RPMI8226 (cell line): ENCODE data around the gene RELN.
A peak's percentile ranks its signal among the peaks of the same experiment; 100 is the strongest.

Experiments
- DNase-seq: peaks from one replicate; pipeline ENCODE4 v3.0.0-alpha.2; 2015

Gene RELN

DNA sequence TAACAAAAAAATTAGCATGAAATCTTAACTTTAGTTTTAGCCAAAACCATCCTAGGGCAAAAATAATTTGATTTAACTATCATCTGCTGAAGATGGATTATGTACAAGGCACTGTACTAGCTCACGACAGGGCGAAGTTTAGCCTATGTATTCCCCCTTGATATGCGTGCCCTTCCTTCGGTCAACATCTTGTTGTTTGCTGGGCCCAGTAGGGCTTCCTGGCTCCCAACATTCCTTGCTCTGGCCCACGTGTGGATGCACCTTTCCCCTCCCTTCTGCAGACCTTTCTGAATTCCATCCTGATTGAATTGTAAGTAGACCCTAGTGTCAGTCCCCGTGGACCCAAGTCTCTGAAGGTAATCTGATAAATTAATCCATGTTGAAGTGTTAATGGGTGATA, 212.0 kb downstream of the RELN start:
- no peak for DNase-seq

DNA sequence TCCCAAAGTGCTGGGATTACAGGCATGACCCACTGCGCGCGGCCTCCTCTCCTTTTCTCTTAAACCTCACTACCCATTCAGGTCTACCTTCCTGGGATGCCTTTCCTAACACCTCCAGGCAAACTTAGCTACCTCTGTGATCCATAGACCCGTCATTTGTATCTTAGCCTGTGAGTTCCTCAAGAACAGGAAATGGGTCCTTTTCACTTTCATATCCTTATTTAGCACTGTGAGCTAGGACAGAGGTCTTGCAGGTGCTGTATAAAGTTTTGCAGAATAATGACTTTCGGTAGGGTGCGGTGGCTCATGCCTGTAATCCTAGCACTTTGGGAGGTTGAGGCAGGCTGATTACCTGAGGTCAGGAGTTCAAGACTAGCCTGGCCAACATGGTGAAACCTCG, 215.7 kb downstream of the RELN start:
- peak; percentile 91 for DNase-seq

DNA sequence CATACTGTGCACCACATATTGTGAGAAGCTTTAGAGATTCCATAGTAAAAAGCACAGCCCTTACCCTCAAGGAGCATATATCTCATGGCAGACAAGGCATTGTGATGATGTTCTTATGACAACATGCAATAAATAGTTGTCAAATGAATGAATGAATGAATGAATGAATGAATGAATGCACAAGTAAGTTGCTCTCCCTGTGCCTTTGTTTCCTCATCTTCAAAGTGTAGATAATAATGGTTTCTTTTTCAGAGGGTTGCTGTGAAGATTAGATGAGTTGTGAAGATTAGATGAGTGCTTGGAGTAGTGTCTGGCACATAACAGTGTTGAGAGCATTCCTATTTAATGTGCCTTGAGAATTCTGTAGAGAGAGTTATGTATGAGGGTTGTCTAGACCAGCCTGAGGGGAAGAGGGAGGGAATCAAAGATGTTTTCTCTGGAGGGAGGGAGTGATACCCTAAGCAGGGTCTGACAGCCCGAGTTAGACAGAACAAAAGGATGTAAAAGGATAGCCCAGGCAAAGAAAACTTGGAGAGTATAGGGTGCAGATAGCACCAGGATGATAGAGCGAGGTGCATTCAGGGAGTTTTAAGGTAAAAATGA, 217.2 kb downstream of the RELN start:
- no peak for DNase-seq

DNA sequence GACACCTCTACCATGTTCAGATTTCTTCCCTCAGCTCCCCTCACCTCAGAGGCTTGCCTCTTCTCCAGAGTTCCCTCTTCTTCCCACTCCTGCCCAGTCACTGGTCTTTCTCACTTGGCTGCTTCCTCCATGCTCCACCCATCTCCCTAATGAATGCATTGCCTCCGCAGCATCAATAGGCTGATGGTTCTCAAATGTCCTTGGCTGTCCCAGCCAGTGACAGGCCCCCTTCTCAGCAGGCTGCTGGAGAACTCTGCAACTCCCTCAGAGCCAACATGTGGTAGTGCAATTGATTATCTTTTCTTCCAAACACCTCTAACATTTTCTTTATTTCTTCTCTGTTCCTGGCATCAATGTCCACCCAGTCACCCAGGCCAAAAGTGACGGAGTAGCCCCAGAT, 218.2 kb downstream of the RELN start:
- DNase-seq, result no peak

DNA sequence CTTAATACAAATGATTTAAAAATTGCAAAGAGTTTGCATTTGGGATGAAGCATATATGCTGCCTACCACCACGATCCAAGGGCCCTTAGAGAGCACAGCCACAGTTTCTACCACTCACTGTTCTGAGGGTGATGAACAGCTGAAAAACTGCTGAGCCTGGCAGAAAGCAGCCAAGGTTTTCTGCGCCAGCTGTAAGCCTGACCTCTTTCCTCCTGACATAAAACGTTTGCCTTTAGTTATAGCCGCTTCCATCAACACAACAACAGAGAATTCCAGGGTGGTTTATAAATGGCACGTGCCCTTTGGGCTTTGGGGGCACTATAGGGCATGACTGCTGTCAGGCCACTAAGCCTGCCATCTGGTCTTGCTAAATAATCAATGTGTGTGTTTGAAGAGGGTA, 222.8 kb downstream of the RELN start:
- peak; percentile 84 for DNase-seq

DNA sequence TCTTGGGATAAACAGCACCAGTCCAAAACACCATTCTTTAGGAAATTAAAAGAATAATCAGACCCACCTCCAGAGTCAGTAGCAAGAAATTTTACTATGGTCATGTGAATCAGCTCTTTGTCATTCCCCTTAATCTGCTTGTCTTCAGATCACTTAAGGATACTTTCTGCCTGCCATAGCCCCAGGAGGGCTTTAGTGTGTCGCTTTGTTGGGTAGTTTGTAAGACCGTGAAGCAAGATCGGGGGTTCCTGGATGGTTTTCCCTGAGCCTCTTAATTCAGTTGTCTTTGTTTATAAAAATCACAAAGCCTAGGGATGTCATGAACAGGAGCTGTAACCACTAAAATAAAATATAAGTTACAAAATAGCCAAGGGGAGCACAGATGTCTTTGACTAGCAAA, 223.6 kb downstream of the RELN start:
- no peak for DNase-seq

DNA sequence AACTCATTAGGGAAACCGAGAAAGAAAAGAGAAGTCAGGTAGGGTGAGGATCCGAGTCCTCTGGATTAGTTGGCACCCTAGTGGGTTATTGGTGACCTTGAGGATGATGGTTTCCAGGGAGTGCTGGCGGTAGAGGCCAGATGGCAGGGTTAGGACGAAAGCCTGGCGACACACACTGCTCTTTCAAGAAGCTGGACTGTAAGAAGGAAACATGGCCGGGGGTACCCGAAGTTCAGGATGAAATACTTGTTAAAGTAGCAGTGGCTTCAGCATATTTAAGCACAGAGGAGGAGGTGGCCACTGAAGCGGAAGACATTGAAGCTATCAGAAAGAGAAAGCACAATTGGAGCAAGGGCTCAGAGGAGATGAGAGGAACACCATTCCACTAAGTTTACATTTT, 224.6 kb downstream of the RELN start:
- no peak for DNase-seq

DNA sequence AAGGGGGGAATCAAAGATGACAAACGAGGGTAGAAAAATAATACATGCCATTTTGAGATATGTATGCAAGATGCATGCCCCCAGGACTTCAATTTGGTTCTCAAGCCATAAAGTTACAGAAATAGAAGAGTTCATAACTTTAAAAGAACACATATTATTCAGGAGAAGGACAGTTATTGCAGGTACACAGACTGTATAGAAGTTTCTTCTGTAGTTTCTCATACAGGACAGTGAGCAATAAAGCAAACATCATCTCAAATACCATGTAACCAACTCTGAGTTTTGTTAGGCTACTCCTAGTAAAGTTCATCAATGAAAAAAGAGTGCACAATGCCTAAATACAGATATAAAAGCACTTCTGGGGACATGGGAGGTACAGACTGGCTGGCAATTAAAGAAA, 226.6 kb downstream of the RELN start:
- DNase-seq, result no peak

DNA sequence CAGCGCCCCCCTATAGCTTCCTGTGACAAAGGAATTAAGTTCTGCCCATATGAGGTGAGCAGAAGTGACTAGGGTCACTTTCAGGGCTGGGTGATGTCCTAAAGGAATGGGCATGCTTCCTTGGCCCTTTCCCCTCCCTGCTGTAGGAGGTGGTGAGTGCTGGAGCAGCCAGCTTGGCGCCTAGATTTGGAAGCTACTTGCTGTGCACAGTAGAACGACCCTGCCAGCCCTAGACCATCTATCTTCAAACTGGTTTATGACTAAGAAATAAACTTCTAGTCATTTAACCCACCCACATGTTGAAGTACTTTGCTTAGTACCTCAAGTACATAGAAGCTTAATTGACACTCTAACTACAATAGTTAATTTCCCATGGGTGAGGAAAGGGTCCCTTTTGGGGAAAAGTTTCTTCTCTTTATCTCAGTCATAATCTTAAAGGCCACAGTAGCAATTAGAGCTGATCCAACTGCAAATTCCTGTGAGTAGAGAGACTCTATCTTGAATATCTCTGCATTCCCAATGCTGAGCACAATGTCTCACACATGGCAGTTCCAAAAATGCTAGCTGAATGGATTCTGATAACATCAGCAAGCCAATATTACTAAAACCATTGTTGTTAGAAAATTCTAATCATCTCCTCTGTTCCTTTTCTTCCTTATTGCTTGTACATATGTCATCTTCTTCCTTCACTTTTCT, 227.2 kb downstream of the RELN start:
- no peak for DNase-seq

DNA sequence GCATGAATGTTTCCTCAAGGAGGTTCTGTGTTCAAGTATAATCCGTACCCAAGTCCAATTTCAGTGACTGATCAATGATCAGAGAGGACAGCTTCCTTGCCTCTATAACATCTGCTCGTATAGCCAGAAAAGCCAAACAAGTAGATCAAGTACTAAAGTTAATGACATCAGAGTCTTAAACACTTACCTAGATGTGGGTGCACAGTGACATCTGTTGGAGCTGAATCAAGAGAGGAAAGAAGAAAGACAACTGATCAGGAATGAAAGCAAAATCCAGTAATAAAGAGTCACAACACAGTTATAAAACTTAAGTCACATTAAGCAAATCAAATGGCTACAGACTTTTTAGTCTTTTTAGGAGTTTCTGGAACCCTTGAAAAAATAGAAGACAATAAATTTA, 236.5 kb downstream of the RELN start:
- no peak for DNase-seq

DNA sequence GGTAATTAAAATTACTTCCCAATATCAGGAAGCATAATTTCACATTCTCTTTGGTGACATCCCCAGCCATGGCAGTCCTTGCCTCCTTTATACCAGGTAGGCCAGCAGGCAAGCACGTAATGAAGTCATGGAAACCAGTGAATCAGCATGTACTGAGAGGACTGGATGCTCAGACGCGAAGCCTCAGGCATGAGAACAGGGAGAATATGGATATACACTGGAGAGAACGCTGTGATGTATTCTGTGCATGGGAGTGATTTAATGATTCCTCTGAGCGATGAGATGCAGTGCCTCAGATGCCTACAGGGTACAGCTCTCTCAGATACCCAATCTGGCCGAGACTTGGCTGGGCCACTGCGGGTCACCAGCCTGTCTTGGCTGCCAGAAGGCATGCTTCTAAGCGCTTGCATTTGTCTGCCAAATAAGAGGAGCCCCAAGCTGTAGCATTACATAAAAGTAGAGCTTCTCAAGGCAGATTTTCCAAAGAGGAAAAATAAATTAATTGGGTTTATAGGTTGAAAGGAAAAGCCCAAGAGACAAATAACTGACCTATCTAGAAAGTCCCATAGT, 238.1 kb downstream of the RELN start:
- DNase-seq, result no peak

DNA sequence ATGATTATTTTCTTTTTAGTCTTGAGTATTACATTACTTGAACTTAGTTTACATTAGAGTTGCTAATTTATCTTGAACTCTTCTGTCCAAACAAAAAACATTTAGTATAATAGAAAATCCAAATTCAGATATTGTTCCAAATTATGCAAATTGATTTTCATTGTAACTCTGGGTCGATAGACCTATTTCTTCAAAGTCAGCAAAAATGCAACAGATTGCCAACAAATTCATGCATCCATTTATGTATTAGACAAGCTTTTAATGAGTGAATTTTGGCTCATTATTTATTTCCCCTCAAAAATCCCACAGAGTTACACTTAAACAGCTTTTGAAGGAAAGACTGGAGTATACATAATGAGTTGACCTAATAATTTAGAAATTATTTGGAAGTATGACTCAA, 240.8 kb downstream of the RELN start:
- DNase-seq, result no peak

DNA sequence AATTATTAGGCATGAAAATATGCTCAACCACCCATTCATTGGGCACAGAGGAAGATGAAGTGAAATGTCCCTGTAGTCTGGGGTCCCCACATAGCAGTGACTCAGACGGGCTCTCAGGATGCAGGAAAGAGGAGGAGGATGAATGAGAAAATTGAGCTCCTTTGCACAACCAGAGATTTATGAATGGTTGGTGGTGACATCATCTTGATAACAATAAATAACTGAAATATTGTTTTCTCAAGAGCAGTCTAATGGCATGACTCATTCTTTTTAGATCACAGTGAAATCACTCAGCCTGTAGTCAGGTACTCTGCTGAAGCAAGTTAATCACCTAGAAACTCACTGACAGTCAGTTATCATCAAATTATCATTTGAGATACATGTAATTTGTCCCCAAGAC, 254.1 kb downstream of the RELN start:
- DNase-seq, result no peak

DNA sequence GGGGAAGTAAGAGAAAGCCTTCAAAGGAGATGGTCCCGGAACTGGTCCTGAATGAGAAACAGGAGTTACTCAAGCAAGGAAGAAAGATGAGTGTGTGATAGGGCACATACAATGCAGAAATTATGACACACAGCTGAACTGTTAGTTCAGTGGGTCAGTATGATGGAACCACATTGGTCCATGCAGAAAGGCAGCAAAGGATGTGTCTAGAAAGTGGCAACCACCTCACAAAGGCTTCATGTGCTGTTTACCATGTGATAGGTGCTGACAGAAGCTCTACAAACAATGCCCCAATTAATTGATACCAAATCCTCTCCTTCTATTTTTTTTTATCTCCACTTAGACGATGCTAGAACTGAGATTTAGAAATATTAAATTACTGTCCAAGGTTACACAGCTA, 258.3 kb downstream of the RELN start:
- DNase-seq, result no peak

DNA sequence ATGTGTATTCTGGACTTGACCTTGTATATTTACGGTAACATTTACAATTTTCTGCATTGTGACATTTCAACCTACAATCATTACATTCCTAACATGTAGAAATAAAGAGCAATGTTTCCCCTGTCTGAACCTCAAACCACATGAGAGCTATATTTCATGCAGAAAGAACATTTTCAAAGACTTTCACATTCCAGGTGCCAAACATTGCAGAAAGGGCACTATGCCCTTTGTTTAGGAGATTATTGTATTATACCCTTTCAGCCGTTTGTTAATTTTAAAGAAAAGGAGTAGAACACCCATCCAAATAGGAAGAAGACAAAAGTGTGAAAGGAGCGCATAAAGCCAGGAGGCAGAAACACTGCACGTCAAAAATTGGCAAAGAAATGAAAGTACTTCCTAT, 260.4 kb downstream of the RELN start:
- DNase-seq, result no peak

DNA sequence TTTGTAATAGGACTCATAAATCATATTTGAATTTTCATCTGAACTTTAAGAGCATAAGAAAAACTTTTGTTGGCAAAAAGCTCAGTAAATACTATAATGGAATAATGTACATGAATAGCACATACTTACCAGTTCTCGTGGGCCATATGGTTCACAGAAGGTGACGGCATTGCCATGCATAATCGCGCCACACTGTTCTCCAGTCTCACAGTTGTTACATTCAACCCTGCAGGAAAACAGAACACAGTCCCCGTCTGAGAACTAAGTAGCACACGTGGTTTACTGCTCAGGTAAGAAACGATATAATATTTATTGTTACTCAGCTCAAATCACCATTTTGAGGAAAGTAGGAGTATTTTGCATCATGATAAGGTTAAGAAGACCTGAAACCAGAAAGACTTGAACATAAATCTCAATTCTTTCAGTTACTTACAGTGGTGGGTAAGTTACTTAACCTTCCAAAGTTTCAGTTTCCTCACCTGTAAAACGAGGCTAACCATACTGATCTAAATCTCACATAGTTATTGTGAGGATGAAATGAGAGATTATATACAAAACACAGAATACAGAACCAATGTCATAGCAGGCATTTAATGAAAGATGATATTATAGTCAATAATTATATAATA, 261.4 kb downstream of the RELN start:
- DNase-seq, result no peak

DNA sequence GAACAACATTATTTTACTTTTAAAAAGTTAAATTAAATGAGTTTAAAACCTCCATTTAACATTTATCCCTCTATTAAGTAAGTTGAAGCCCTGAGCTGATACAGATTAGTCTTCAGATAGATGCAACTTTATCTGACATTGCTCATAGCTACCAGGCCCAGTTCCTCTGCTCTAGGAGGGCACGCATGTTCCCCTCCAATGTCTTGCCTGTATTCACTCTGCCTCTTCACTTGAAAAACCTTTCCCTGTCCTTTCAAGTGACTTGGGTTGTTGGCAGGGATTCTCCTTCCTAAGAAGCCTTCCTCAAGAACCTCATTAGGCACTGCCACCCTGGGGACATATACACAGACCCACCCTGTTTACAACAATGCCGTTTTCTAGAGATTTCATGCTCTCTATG, 270.4 kb downstream of the RELN start:
- no peak for DNase-seq

DNA sequence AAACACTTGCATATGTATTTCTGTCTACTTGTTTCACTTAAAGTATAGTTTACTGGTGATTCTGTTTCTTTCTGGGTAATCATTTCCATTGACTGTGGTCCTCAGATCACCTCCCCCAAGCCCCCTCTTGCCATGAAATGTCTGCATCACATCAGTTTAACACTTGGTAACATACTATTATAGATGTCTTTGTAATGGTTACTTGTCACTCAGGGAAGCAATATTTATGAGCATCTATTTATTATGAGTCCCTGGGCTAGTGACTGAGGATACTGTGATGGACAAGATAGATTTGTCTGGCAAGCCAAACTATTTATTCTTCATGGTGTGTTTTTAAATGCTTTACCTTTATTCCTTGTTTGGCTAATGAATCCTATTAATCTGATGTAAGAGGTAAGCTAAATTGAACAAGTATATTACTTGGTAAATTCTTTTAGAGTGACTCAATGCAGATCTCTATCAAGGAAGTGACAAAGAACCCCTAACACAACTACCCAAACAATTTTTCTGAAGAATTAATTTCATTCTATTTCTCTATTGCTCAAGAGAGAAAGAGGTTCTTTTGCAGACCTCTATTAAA, 270.9 kb downstream of the RELN start:
- no peak for DNase-seq

DNA sequence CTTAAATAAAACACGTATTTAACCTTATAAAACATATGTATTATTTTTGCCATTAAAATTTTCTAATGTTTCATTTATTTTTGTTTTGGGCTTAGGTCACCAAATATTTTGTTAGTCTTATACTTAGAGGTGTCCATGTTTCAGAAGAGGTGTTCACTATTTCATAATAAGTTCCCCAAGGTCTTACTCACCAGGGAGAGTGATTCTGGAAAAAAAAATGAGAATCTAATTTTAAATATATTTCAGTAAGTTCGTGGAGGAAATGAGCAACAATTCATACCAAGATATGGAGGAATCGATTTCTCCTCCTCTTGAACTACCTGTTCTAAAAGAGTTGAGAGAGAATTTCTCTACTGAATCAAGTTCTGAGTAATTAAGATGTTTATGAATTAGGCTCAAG, 271.9 kb downstream of the RELN start:
- DNase-seq, result no peak

DNA sequence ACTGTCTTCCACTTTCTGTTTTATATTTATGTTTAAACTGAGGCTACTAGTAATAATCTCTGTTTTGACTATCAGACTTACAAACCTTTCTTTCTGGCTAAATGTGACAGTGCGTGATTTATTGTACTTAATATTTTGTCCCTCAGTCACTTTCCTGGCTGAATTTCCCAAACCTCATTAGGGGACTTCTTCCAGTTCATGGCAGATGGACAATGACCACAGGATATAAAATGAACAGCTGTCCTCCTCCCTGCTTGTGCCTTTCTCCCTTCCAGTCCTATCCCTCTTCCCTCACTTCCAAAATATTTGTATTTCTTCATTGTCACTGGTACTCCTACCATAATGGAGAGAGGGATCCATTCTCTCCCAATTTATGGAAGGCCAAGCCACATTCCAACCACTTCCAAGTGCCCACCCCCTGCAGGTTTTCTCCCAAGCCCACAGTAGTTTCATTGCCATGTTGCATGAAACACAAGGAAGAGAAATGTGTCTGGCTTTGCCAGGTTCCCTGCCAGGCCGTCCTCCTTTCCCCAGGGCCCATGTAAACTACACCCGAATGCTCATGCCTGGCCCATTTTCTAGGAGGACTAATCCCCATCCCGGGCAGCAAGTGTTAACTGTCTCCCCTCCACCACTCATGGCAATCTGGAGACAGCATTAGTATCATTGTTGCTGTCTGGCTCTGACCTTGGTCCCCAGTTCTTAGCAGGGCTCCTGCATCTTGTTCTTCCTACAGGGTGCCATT, 273.9 kb downstream of the RELN start:
- DNase-seq, result no peak

DNA sequence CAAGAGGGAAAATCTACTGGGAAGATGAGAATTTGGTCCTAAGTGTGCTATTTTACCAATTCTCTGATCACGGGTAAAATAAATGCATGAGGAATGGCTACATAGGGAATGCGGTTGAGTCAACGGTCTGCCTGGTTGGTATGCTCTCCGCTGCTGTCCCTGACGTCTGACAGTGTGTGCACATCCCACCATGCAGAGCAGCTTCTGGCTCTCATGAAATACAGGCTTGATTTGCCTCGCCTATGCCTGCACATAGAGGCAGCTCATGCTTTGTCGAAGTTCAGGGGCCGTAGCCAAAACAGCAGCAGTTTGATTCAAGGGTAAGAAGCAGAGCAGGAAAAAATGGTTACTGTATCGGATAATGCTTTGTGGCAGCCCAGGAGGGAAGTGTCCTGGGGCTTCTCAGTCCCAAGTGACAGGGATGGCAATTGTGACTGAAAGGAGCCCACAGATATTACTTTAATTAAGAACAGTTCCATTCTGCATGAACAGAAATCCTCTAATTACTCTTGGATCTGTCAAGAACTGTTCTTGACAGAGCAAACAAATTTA, 275.0 kb downstream of the RELN start:
- DNase-seq, result no peak

DNA sequence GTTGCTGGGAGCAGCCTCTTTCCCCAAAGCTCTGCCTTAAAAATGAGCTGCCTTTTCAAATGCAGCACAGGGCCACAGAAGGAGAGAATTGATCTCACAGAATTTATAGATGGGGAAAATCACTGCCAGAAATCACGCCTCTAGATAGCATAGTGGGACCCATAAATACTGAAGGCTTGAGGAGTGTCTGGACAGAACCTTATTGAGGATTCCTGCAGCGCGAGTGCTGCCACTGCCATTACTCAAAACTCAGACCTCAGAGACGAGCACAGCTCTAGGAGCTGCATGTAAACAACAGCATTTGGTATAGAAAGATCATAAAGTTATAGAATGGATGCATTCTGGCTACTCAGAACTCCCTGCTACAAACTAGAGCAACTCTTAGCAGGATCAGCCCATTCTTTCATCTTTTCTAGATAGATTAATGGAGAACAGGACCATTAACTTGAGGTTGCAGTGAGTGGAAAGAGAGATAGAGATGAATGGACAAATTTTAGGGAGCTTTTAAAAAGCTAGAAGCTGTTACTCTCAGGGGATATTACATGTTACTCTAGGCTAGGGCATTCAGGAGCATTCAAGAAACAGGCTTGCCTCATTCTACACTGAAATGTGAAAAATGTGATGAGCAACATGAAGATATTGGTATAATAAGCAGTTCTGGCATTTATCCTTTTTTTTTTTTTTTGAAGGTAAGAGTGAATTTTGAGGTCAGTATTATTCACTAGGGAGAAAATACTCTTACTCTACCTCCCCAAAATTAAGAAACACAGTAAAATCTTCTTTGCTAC, 276.3 kb downstream of the RELN start:
- no peak for DNase-seq
